Right kidney (tissue), 1 donor: ENCODE measurements around the gene HPS5.

Experiments used
- DNase-seq: peaks from one replicate; pipeline ENCODE4 v3.0.0-alpha.2; 2016

HPS5 gene

DNA sequence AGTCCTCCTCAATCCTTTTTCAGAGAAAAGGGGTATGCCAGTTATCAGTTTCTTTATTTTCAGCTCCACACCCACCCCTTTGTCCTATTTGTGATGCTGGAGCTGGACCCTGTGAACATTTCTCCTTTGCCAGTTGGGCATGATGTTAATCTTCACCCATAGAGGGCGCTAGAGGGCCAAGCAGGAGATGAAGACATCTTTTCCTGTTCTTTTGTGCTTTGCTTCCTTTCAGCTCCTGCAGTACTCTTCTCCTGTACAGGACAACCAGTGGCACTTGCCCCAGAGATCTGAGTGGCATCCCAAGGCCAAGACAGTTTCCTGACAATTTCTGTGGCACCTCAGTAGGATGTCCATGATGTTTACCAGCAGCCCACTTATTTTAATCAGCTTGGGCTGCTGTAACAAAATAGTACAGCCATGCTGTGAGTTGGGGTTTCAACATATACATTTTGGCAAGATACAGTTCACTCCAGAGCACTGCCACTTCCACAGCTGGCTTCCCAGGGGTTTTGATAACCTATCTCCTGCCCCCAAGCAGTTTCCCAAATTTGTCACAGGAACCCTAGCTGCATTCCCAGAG, 78.1 kb downstream of the HPS5 start:
- DNase-seq: no peak

DNA sequence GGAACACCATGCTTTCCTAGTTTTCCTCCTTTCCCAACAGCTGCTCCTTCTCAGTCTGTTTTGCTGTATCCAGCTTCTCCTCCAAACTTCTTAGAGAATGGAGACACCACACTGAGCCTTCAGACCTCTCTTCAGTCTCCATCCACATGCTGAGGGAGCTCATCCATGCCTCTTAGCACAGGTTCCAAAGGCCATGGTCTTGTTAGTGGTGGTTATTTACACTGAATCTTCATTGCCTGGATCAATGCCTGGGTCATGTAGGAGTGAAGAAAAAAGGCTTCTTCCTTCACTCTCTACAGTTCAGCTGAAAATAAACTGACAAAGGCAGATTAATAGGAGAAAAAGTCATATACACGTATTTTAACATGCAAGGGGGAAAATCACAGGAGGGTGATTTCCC, 82.3 kb downstream of the HPS5 start:
- DNase-seq: no peak

DNA sequence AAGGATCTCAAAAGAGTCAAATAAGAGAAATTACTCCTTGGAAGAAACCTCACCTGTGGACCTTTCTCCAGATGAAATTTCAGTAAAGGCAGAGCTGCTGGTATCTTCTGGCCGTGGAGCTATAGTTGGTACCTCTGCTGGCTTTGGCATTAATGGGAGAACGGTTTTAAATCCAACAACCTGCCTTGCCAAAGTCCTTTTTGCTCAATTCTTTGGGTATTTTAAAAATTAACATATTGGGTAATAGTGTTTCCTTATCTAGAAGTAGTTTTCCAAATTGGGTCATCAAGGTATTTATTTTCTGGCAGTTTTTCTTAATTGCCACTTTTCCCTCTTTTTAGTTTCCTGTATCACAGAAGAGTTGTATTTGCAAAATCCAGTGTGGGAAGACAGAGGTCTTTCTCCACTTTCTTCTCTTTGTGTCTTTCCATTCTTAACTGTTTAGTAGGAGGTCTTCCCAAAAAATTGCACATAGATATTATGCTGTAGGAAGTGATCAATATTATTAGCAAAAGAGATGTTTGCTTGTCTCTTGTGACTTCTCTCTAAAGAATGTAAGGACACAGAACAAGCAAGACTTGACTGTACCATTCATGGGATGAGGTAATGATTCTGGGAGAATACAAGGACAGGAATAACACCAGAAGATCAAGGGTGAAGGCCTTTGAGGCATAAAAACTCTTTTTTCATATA, 85.1 kb downstream of the HPS5 start, which contains the start of gene SAA4:
SAA4 (minus strand) TSS at position 139 of the 693 bp plus-strand sequence. CDS start 876 bp downstream, outside the sequence.
- no peak for DNase-seq

DNA sequence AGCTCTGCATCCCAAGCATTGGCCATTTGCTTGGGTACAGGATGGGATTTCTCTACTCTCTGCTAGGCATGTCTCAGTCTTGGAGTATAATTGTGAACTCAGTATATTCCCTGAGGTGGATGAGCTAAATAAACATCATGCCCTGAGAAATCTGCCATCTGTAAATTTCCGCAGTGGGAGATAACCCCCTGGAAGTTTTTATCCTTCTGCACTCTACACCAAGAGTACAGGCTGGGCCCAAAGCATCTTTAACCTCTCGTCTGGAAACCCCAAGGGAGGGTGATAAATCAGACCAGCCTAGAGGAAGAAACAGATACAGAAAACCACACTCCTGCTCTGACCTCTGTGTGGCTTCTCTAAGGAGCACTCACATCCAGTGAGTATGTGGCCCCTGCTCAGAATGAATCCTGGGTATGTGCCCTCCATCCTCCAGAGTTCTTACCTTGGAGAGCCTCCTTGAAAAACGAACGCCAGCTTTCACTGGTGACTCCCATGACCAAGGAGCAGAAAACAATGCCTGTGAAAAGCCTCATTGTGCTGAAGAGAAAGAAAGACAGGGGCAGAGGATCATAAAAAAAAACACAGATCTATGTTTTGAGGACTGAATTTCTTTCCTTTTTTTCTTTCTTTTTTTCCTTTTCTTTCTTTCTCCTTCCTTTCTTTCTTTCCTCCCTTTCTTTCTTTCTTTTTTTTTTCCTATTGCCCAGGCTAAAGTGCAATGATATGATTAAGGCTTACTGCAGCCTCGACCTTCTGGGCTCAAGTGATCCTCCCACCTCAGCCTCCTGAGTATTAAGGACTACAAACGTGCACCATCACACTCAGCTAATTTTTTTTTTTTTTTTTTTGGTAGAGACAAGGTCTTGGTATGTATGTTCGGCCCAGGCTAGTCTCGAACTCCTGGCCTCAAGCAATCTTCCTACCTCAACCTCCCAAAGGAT, 86.3 kb downstream of the HPS5 start:
- DNase-seq: no peak

DNA sequence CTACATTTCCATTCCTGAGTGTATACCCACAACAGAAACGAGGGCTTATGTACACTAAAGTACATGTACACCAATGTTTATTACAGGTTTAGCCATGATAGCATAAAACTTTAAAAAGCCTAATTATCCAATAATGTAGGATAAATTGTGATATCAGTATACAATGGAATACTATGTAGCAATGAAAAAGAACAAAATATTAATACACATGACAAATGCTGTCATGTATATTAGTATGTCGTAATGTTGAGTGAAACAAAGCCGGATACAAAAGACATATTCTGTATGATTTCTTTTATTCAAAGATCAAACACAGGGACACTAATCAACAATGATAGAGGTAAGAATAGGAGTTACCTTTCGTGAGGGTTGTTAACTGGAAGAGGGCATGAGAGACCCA, 88.0 kb downstream of the HPS5 start:
- DNase-seq: no peak

DNA sequence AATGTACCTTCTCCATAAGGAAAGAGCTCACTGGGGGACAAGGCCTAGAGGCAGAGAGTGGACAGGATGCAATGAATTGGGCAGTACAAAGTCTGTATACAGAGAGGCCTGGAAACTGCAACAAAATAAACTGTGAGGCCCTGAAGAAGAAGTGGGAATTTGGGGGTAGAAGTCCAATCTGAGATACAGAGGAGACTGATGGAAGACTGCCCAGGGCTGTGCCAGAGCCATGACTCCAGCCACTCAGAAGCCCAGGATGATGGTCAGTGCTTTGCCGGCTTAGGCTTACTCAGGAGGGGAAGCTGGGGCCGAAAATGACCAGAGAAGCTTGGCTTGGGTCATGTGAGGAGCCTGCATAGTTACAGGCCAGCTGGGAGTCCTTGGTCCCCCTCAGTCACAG, 91.1 kb downstream of the HPS5 start:
- DNase-seq: no peak

DNA sequence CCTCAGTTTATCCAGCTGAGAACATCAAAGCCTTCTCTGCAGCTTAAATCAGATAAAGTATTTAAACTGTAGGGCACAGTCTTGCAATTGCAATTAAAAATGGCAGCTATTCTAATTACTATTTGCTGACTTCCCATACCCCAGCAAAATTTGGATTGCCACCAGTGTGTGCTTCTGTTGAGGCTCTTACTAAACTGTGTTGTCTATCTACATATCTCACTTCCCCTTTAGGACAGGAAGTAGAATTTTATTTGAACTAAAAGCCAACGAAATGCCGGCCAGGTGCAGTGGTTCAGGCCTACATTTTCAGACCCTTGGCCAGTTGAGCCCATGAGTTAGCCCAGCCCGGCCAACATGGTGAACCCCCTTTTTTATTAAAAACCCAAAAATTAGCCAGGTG, 92.4 kb downstream of the HPS5 start:
- no peak for DNase-seq
